Skeletal muscle satellite cell (primary cell): ENCODE data around the gene INF2.
"Not testable (repeated sequence)": the region's sequence is repeated elsewhere in the genome, so short reads cannot be mapped to it uniquely, and the experiment has no call there.

Experiments used
- H3K27me3 ChIP-seq: 2 replicates; pipeline ENCODE4 v1.7.0; 2013; ENCODE audit warnings: low read length; ENCODE audit not compliant: control insufficient read depth, insufficient read depth
- H3K36me3 ChIP-seq: 2 replicates; pipeline ENCODE4 v1.7.0; 2013; ENCODE audit warnings: mild to moderate bottlenecking, control low read depth, low read length; ENCODE audit not compliant: insufficient read depth
- H3K4me1 ChIP-seq: 2 replicates; pipeline ENCODE4 v1.7.0; 2013; ENCODE audit warnings: low read length; ENCODE audit not compliant: control insufficient read depth, insufficient read depth
- H3K4me2 ChIP-seq: 2 replicates; pipeline ENCODE4 v1.7.0; 2013; ENCODE audit warnings: mild to moderate bottlenecking, low read length
- H3K4me3 ChIP-seq: 2 replicates; pipeline ENCODE4 v1.7.0; 2013; ENCODE audit warnings: low read length
- H3K9ac ChIP-seq: 2 replicates; pipeline ENCODE4 v1.7.0; 2013; ENCODE audit warnings: mild to moderate bottlenecking, low read depth, low read length, moderate library complexity
- H3K9me3 ChIP-seq: replicated peaks from 2 replicates; pipeline ENCODE4 v1.7.0; 2013; ENCODE audit warnings: mild to moderate bottlenecking, control low read depth, low read length

Gene INF2

GRCh38 chr14:104722938-104723650, 33.7 kb downstream of the INF2 start:
- peak overlapping the region; percentile 66 for H3K4me3 ChIP-seq

DNA sequence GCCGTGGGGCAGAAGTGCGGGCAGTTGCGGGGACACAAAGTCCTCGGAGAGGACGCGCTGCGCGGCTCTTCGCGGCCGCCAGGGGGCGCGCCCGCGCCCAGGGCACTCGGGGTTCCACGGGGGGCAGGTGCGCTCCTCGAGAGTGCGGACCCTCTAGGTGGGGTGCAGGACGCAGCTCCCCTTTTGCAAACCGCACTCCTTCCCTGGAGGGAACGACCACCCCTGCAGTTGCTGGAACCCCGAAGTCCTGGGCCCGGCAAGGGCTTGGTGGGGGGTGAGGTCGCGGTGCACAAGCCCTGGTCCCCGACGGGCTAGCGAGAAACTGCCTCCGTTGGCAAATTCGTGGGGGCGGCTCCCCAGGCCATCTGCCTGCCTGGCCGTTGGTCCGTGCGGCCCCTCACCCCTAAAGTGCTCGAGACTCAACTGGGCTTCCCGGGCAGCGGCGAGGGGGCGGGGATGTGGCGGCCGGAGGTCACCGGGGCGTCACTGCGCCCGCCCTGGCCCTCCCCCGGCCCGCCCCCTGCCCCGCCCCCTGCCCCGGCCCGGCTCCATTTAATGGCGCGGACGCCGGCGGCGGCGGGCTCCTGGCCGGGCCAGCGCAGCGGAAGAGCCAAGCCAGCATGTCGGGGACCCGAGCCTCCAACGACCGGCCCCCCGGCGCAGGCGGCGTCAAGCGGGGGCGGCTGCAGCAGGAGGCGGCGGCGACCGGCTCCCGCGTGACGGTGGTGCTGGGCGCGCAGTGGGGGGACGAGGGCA, 34.4 kb downstream of the INF2 start, which contains the start of gene ADSS1:
TSS of gene ADSS1 (plus strand) at position 579 of the 756 bp plus-strand sequence. CDS start at position 621, 42 bp downstream.
- H3K9me3 ChIP-seq, result no peaks in the 10 kb centered on the region
- peaks cover 19% of the 10 kb centered on the region for H3K36me3 ChIP-seq
- H3K27me3 ChIP-seq, result no peaks in the 10 kb centered on the region
- peak within 1 kb of the TSS; percentile 44 for H3K9ac ChIP-seq
- H3K4me3 ChIP-seq, result peak within 1 kb of the TSS; percentile 66
- peaks cover 31% of the 10 kb centered on the region for H3K4me1 ChIP-seq
- H3K4me2 ChIP-seq, result peak within 1 kb of the TSS; percentile 98

More at GRCh38 chr14:104722938-104723650, 33.7 kb downstream of the INF2 start:
- peaks cover 31% of the 10 kb centered on the region for H3K4me1 ChIP-seq
- H3K4me2 ChIP-seq, result peak overlapping the region; percentile 98
- peaks cover 21% of the 10 kb centered on the region for H3K36me3 ChIP-seq
- no peak overlapping the region for H3K9ac ChIP-seq
- H3K9me3 ChIP-seq, result no peaks in the 10 kb centered on the region
- H3K27me3 ChIP-seq, result no peaks in the 10 kb centered on the region

DNA sequence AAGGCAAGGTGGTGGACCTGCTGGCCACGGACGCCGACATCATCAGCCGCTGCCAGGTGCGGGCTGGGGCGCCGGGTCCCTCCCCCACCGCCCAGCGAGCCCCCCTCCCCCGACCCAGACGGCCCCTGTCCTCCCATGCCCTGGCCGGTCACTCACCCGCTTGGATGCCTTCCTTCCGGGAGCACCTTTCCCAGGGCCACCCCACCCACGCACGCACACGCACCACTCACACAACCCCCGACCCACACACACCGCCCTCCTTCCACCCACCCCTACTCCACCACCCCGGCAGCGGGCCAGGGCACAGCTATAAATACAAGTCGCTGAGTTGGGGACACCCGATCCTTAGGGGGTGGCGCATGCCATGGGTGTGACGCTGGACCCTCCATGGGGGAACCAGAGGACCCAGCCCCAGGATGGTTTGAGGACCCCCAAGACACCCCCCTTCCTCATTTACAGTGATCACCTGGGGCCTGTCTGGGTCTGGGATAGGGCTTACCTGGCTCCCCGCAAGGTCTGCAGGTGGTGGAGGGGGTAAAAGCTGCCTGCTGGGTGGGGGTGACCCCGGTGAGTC, 35.1 kb downstream of the INF2 start:
- H3K4me1 ChIP-seq, result peaks cover 31% of the 10 kb centered on the region
- peak overlapping the region; percentile 44 for H3K9ac ChIP-seq

GRCh38 chr14:104724981-104725771, 35.8 kb downstream of the INF2 start:
- H3K4me3 ChIP-seq, result peak overlapping the region; percentile 66
- peaks cover 10% of the 10 kb centered on the region for H3K36me3 ChIP-seq
- no peaks in the 10 kb centered on the region for H3K9me3 ChIP-seq
- H3K9ac ChIP-seq, result peak overlapping the region; percentile 26
- peaks cover 31% of the 10 kb centered on the region for H3K4me1 ChIP-seq
- H3K4me2 ChIP-seq, result peak overlapping the region; percentile 98
- no peaks in the 10 kb centered on the region for H3K27me3 ChIP-seq

More for the DNA sequence above, 35.1 kb downstream of the INF2 start:
- peak overlapping the region; percentile 66 for H3K4me3 ChIP-seq
- H3K4me2 ChIP-seq, result peak overlapping the region; percentile 98
- peaks cover 17% of the 10 kb centered on the region for H3K36me3 ChIP-seq
- no peaks in the 10 kb centered on the region for H3K9me3 ChIP-seq
- H3K27me3 ChIP-seq, result no peaks in the 10 kb centered on the region

DNA sequence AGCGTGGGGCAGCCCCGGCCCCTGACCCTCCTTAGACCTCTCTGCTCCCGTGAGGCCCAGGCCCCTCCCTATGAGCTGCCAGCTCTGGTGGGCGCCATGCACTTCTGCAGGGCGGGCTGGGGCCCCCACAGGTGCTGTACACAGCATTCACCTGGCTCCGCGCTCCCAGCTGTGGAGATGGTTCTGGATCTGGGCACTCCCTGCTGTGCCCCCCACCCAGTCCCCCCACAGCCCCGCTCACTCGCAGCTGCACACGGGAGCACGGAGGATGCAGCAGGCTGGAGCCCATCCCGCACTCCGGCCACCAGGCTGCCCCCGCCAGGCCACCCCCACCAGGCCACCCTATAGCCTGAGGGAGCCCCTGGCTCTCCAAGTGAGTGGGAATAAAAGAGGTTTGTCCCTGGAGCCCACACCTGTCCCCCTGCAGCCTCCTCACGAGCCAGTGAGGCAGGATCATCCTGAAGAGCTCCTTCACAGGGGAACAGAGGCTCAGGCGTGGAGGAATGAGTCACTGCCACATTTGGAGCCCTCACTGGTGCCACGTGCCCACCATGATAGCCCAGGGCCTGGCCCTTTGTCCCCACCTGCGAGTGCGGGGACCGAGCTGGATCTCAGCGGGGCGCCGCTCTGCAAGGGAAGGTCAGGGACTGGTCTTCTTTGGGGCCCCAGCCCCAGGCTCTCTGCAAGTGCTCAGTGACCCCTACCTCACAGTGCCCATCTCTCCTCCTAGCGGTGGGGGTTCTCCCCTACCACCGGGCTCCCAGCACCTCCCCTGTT, 36.5 kb downstream of the INF2 start:
- H3K9ac ChIP-seq, result no peak overlapping the region
- H3K4me1 ChIP-seq, result peaks cover 31% of the 10 kb centered on the region
- no peaks in the 10 kb centered on the region for H3K9me3 ChIP-seq
- H3K27me3 ChIP-seq, result no peaks in the 10 kb centered on the region
- no peak overlapping the region for H3K4me3 ChIP-seq
- H3K36me3 ChIP-seq, result peaks cover 8% of the 10 kb centered on the region
- no peak overlapping the region for H3K4me2 ChIP-seq

DNA sequence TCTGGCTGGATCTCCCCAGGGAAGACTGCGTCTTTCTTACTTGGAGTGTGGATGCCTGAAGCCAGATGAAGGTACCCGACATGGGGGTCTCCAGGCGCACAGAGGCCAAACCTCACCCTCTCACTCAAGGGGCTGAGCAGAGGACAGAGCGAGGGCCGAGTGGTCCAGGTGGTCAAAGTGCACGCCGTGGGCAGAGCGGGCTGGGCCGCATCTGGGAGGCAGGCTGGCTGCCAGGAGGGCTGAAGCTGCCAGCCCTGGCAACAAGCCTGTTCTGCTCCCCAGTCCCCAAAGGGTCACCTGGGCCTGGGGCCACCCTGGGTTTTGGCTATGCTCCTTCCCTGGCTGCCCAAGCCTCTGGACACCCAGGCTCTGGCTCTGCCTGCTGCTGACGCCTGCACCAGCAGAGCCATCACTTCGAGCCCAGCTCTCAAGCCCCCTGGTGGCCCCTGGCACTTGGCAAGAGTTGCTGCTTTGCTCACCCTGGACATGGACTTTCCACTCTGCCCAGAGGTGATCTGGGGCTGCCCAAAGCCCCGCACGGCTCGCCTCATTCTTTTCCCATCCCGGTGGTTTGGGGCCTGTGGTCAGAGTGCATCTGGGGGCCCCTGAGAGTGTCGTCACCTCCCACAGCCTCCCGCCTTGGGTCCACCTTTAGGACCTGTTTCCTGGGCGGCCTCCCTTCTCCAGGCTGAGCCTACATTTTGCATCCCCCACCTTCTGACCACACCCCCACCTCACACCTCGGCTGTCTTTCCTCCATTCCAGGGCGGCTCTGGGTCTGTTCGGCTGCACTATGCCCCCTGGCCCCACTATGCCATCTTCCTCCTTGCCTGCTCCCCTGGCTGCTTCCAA, 37.4 kb downstream of the INF2 start:
- Histone ChIP-seq H3K4me3 (no peak overlapping the region), H3K9me3 (no peaks in the 10 kb centered on the region), H3K9ac (no peak overlapping the region), H3K4me2 (no peak overlapping the region), H3K36me3 (peaks cover 2% of the 10 kb centered on the region), H3K4me1 (peaks cover 26% of the 10 kb centered on the region), H3K27me3 (no peaks in the 10 kb centered on the region)

DNA sequence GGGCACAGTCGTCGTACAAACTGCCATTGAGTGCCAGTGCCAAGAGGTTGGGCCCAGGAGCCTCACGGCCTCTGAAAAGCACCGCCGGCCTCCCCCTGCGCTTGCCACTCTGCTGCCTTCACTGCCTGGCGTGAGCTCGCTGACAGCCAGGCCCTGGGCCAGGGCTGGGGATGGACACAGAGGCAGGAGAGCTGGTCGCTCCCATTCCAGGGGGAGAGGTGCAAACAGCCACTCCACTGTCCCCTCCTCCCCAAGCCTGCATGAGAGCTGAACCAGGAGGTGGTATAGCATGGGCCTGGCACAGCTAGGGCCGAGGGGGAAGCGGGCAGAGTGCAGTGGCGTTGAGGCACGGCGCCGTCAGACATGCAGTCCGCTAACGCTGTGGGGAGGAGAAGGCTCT, 39.2 kb downstream of the INF2 start:
- H3K36me3 ChIP-seq, result no peaks in the 10 kb centered on the region
- H3K27me3 ChIP-seq, result no peaks in the 10 kb centered on the region
- no peak overlapping the region for H3K9ac ChIP-seq
- peaks cover 23% of the 10 kb centered on the region for H3K4me1 ChIP-seq
- H3K9me3 ChIP-seq, result no peaks in the 10 kb centered on the region
- H3K4me2 ChIP-seq, result no peak overlapping the region
- H3K4me3 ChIP-seq, result no peak overlapping the region

- not testable (repeated sequence) for H3K36me3 ChIP-seq, H3K4me3 ChIP-seq, H3K4me2 ChIP-seq, H3K9ac ChIP-seq, H3K27me3 ChIP-seq, H3K9me3 ChIP-seq
- peaks cover 18% of the 10 kb centered on the region for H3K4me1 ChIP-seq
These were observed 39.9 kb downstream of the INF2 start for GRCh38 chr14:104729176-104729834.

GRCh38 chr14:104729835-104730181, 40.4 kb downstream of the INF2 start:
- Histone ChIP-seq H3K4me1 (peaks cover 13% of the 10 kb centered on the region), H3K9ac (no peak overlapping the region), H3K4me3 (no peak overlapping the region), H3K9me3 (no peaks in the 10 kb centered on the region), H3K27me3 (no peaks in the 10 kb centered on the region), H3K4me2 (no peak overlapping the region), H3K36me3 (no peaks in the 10 kb centered on the region)

- Histone ChIP-seq H3K36me3 (no peaks in the 10 kb centered on the region), H3K9me3 (no peaks in the 10 kb centered on the region), H3K4me1 (peaks cover 12% of the 10 kb centered on the region), H3K9ac (no peak overlapping the region), H3K27me3 (no peaks in the 10 kb centered on the region), H3K4me2 (no peak overlapping the region), H3K4me3 (no peak overlapping the region)
These were observed 41.1 kb downstream of the INF2 start for GRCh38 chr14:104730487-104730886.
